ENCODE results near the gene RAB7B.

DNA sequence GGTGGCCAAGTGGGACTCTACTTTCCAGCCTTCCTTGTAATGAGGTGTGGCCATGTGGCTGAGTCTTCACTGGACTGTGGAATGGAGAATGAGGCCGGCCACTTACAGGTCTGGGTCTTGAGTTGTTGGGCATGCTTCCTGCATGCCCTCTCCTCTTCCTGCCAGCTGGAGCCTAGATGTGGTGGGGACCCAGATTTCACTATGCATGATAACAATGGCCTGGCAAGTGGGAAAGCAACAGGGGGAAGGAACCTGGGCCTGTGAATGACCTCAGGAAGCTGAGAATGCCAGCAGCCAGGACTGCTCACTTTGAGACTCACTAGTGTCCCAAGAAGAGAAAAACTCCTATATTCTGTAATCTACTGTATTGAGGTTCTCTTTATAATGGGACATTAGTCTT lies 51.4 kb downstream of the RAB7B start:
- TF ChIP-seq, protein P1, sequence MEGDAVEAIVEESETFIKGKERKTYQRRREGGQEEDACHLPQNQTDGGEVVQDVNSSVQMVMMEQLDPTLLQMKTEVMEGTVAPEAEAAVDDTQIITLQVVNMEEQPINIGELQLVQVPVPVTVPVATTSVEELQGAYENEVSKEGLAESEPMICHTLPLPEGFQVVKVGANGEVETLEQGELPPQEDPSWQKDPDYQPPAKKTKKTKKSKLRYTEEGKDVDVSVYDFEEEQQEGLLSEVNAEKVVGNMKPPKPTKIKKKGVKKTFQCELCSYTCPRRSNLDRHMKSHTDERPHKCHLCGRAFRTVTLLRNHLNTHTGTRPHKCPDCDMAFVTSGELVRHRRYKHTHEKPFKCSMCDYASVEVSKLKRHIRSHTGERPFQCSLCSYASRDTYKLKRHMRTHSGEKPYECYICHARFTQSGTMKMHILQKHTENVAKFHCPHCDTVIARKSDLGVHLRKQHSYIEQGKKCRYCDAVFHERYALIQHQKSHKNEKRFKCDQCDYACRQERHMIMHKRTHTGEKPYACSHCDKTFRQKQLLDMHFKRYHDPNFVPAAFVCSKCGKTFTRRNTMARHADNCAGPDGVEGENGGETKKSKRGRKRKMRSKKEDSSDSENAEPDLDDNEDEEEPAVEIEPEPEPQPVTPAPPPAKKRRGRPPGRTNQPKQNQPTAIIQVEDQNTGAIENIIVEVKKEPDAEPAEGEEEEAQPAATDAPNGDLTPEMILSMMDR (IDR thresholded peaks at IDR 0.05; ENCODE audit: insufficient read depth, low read length) = no peak
- TF ChIP-seq GABPA (IDR thresholded peaks at IDR 0.05; ENCODE audit: low read depth) = no peak

Measured in HL-60 (cell line).